ENCODE data around the gene CRADD.
A peak's percentile ranks its signal among the peaks of the same experiment; 100 is the strongest.
"Not testable (repeated sequence)": the region's sequence is repeated elsewhere in the genome, so short reads cannot be mapped to it uniquely, and the experiment has no call there.

CRADD gene

DNA sequence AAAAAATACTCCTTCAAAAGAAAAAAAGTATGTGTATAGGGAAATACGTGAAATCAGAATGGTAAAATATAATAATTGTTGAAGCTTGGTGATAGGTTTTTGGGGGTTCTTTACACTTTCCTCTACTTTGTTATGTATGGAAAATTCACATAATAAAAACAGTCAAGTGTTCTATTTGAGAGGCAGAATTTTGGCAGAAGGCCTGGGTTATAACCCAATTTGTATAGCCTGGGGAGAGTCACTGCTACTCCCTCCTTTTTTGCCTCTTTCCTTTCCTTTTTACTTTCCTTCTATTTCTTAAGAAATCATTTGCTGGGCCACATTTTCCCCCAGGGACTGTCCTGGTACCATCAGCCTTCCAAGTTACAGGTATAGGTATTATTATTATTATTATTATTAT, 105.7 kb downstream of the CRADD start:
- DNase-seq (ENCODE audit: low read depth, low spot score): no peak

GRCh38 chr12:93783832-93784231, 106.7 kb downstream of the CRADD start:
- no peak for DNase-seq (ENCODE audit: low read depth, low spot score)

DNA sequence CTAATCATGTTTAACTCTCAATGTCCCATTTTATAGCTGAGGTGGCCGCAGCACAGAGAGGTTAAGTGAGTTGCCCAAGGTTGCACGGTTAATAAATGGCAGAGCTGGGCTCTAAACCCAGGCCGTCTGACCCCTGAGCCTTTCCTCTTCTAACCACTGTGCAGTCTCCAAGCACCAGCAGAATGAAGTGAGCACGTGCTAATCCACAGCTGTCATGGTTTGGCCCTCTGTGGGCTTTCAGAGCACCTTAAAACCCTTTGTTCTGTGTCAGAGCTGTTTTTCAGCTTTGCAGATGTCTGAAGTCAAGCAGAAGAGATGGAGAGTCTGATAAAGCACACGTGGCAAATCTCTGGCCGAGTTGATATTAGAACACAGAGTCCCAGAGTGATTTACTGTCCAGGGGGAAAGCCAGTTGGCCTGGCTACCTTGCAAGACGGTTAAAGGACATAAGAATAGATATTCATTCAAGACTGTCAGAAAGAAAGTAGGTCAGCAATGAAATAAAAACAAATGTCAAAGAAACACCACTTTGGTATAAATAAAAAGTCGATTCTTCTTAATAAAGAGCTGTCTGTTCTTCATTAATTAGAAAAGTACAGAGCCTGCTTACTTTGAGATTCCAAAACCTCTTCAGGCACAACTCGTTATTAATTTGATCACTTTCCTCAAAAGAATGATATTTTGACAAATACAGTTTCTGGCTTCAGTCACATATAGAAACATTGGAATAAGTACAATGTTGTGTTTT, 107.3 kb downstream of the CRADD start:
- DNase-seq (ENCODE audit: low read depth, low spot score): no peak

DNA sequence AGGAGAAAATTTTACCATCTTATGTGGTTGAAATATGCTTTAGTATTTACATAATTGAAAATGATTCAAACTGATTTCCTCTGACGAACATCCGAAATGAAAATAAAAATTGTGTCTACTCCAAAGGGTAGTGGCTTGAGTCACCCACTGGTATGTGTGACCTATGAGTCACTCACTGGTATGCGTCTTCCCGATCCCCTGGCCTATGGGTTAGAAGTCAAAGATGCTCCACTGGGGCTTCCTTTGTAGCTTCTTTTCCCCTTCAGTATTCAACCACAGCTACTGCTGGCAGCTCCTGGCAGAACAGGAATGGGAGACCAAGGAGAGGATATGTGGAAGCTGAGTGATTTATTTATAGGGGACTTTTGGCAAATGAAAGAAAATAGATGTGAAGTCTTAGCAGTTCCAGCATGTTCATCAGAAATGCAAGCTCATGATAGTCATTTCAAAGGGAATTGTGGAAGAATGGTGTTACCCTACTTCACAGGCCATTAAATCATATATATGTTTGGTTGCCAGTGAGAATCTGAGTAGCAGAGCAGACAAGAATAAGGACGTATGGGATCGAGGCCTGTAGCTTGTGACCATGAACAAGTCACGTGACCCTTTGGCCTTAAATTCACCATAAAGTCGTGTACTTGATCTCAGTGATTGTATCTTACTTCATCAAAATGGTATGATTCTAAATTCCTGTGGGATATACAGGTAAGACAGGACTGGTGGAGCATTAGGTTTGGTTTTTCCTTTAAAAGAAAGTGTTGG, 108.3 kb downstream of the CRADD start:
- DNase-seq (ENCODE audit: low read depth, low spot score): peak; percentile 57

DNA sequence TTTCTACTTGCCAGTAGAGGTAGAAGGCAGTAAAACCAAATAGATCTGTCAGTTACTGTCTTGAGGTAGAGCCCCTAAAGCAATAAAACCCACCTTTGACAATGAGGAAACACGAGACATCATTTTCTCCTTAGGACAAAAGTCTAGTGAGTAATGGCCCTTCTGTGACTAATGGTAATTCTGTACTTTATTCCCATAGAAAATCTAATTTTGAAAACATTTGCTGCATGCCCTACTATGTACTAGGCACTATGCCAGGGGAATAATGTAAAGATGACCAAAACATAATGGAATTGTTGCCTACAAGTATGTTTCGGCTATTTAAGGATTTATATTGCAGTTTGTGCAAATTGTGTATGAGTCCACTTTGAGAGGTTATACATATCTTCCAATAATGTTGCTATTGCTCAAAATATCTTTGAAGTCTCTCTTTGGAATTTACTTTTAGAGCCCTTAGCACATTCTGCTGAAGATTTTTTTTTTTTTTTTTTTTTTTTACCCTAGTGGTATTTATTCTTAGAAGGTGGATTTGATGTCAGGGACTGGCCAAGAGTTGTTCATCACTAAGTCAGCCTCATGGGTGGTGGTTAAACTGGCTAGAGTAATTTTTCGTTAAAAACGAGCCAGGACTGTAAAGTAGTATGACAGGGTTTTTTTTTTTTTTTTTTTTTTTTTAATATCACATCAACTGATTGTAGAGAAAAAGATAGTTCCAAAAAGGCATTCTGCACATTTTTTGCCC, 109.7 kb downstream of the CRADD start:
- no peak for DNase-seq (ENCODE audit: low read depth, low spot score)

GRCh38 chr12:93788853-93789252, 111.7 kb downstream of the CRADD start:
- DNase-seq (ENCODE audit: low read depth, low spot score): no peak

DNA sequence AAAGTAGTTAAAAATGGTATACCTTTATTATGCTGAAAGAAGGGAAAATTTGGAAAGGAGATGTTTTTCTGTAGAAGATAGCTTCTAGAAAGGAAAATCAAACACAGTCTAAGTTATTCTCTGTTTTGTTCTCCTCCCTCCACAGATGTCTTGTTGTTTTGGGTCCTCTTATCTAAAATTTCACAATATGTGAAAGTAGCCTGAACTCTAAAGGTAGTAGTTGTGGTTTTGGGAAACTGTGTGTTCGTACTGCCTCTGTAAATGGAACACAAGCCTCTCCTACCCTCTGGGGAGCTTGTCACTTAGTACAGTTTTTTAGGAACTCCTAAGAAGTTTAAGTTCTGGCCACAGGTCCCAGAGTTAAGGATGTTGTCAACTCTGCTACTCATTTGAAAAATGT, 112.6 kb downstream of the CRADD start:
- no peak for DNase-seq (ENCODE audit: low read depth, low spot score)

GRCh38 chr12:93790472-93791152, 113.4 kb downstream of the CRADD start:
- DNase-seq (ENCODE audit: low read depth, low spot score): no peak

- no peak for DNase-seq (ENCODE audit: low read depth, low spot score)
These were observed 115.8 kb downstream of the CRADD start for GRCh38 chr12:93793007-93793406.

DNA sequence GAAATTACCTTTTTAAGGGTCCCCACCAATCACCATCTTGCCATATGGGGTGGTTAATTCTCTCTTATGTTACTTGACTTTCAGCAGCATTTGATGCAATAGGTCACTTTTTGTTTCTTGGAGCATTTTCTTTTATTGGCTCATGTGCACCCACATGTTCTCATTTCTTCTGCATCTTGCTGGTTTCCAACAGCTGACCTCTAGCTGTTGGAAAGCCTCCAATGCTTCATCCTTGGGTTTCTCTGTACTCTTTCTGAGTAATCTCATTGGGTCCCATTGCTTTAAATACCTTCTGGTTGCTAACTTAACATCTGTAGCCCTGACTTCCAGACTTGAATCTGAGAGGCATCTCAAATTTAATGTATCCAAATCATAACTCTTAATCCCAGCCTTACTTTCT, 116.8 kb downstream of the CRADD start:
- no peak for DNase-seq (ENCODE audit: low read depth, low spot score)

GRCh38 chr12:93794738-93795137, 117.6 kb downstream of the CRADD start:
- DNase-seq (ENCODE audit: low read depth, low spot score): no peak

- no peak for DNase-seq (ENCODE audit: low read depth, low spot score)
These were observed 118.2 kb downstream of the CRADD start for GRCh38 chr12:93795352-93795751.

- no peak for DNase-seq (ENCODE audit: low read depth, low spot score)
These were observed 119.6 kb downstream of the CRADD start for GRCh38 chr12:93796729-93797128.

DNA sequence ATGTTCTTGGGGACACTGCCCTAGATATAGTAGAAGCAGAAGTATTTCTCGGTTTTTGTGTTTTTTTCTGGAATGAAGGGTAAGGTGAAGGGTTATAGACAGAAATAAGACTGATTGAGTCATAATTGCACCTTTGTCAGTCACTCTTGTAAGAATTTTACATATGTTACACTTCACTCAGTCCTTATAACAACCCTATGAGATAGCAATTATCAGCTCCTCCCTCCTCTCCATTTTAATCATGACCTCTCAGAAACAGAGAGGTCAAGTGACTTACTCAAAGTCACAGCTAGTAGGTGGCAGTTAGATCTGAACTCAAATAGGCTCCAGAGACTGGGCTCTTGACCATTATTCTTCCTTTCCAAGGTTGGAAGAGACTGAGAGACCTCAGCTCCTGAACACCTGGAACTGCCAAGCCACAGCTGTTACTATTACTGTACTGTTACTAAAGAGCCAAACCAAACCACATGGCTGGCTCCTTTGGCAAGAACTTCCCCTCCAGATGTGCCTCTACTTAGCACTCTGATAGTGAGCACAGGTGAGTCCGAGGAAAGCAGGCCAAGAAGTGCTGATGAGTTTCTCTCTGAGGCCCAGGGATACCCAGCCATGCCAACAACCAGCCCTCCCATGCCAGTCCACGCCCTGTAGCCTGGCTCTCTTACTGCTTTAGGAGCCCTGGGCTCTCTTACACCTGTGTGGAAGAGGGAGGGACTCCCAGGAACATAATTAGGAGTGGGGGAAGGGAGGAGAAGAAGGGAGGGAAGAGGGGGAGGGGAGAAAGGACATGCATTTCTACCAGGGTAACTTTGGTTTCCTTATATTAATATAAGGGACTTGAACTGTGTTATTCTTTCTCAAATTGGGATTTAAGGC, 121.3 kb downstream of the CRADD start:
- no peak for DNase-seq (ENCODE audit: low read depth, low spot score)

DNA sequence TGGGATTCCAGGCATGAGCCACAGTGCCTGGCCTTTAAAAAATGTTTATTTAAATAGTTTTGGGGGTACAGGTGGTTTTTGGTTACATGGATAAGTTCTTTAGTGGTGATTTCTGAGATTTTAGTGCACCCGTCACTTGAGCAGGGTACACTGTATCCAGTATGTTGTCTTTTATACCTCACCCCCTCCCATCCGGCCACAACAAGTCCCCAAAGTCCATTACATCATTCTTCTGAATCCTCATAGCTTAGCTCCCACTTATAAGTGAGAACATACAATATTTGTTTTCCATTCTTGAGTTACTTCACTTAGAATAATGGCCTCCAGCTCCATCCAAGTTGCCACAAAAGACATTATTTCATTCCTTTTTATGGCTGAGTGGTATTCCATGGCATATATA, 124.5 kb downstream of the CRADD start:
- not testable (repeated sequence) for DNase-seq (ENCODE audit: low read depth, low spot score)

- DNase-seq (ENCODE audit: low read depth, low spot score): no peak
These were observed 125.1 kb downstream of the CRADD start for GRCh38 chr12:93802293-93802692.

- no peak for DNase-seq (ENCODE audit: low read depth, low spot score)
These were observed 125.7 kb downstream of the CRADD start for GRCh38 chr12:93802698-93803423.

DNA sequence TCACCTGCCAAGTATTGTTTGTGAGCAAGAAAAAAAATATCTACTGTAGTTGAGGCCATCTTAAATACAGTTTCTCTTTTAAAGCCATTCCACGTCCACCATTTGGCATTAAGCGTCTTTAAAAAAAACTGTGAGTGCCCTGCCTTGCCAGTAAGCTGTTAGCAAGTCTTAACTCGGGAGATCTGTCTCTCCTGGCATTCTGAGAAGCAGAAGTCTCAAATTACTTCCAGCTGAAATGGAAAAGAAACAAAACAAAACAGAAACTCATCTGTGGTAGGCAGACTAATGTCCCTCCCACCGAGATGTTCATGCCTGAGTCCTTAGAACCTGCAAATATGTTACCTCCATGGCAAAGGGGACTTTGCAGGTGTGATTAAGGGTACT, 126.2 kb downstream of the CRADD start:
- DNase-seq (ENCODE audit: low read depth, low spot score): no peak

- DNase-seq (ENCODE audit: low read depth, low spot score): no peak
These were observed 127.4 kb downstream of the CRADD start for GRCh38 chr12:93804392-93805179.

Data from iPS DF 19.7 (cell line).